ENCODE results near the gene MYO1D. TPM values are rescaled to one million over a fixed set of nuclear protein-coding genes. Genes with fewer than 3 reads are reported as not detected.
A peak's percentile ranks its signal among the peaks of the same experiment; 100 is the strongest.

MYO1D gene
- total RNA-seq, 1 experiment from 2014 or later, result 35.7 TPM

GRCh38 chr17:32498391-32498790 is 378.5 kb downstream of the MYO1D start (continued):
- TF ChIP-seq REST (IDR thresholded peaks at IDR 0.05; ENCODE audit: low read depth) (no peak), ZFX (IDR thresholded peaks at IDR 0.05) (no peak), ELF1 (IDR thresholded peaks at IDR 0.05; ENCODE audit: borderline replicate concordance, low read depth) (no peak), POLR2AphosphoS5 (IDR thresholded peaks at IDR 0.05; ENCODE audit: low read depth, low read length) (no peak), ZNF274 (IDR thresholded peaks at IDR 0.05; ENCODE audit: low read depth, low read length) (no peak), JUND (IDR thresholded peaks at IDR 0.05) (no peak)

- ATAC-seq (peak; percentile 41; the same call in 1 of the 2 replicates), DNase-seq (ENCODE audit: low read depth, low spot score) (no peak)
- no peaks in the 10 kb centered on the region for H4K20me1 ChIP-seq (ENCODE audit: insufficient read depth)
- H3K36me3 ChIP-seq (ENCODE audit: control insufficient read depth in 1 of 2, insufficient read depth in 2 of 2, low read length in 2 of 2), result no peaks in the 10 kb centered on the region
- no peak overlapping the region for H3K4me3 ChIP-seq (replicated peaks in 1 of 2; ENCODE audit: low read depth in 1 of 2, low read length in 2 of 2)
- no peaks in the 10 kb centered on the region for H3K9me3 ChIP-seq (ENCODE audit: control insufficient read depth in 1 of 2, insufficient read depth in 1 of 2, low read depth in 1 of 2, low read length in 2 of 2)
- no peak overlapping the region for H3K9ac ChIP-seq (ENCODE audit: low read length)
- H3K4me2 ChIP-seq (ENCODE audit: low read length), result peak overlapping the region; percentile 55; the same call in 1 of the 2 replicates
- H2AFZ ChIP-seq (ENCODE audit: low read depth, low read length, poor library complexity, severe bottlenecking), result no peak overlapping the region
- H3K9me2 ChIP-seq (ENCODE audit: insufficient read depth), result no peaks in the 10 kb centered on the region
- CTCF ChIA-PET, result no interaction called here
- no peak overlapping the region for H3K27ac ChIP-seq (ENCODE audit: low read depth, low read length)
- intact Hi-C loops (cut with micrococcal nuclease), result no loop called here
- BruUV-seq (replicated peaks), result no TSS peak
- POLR2A ChIA-PET, result no interaction called here
- TF ChIP-seq RAD21 (IDR thresholded peaks at IDR 0.05; ENCODE audit: low read depth) (peak; percentile 41), EZH2 (IDR thresholded peaks at IDR 0.05) (no peak), YY1 (IDR thresholded peaks at IDR 0.05; ENCODE audit: extremely low read depth, insufficient replicate concordance, low read depth, low read length) (no peak), CTCF (IDR thresholded peaks at IDR 0.05 in 2 of 3, conservative IDR thresholded peaks at IDR 0.05 in 1 of 3; ENCODE audit: borderline replicate concordance in 1 of 3, insufficient read depth in 1 of 3, low read depth in 2 of 3, low read length in 2 of 3) (0 out of 6 replicates have a peak, but pooled peaks of 1 of the 3 experiments have one; percentile 12)
- RAD21 ChIA-PET (ENCODE audit: low non-redundant PET in 1 of 2, low total read pairs in 2 of 2, uncharacterized antibody in 2 of 2, unreplicated experiment in 2 of 2), result no interaction called here
- H3K4me1 ChIP-seq (ENCODE audit: control insufficient read depth in 1 of 2, insufficient read depth in 2 of 2, low read length in 2 of 2), result peaks cover 11 to 34% of the 10 kb centered on the region in 2 experiments; a peak in 3 of 4 replicates
- no peaks in the 10 kb centered on the region for H3K27me3 ChIP-seq (ENCODE audit: insufficient read depth, low read length)
- no peaks in the 10 kb centered on the region for H3K79me2 ChIP-seq (ENCODE audit: insufficient read depth, low read length)
Measured at GRCh38 chr17:32497431-32498205, 379.3 kb downstream of the MYO1D start.

Measured in HCT116 (cell line).